Measurements from ENCODE around the gene FAM228B. TPM values are rescaled to one million over a fixed set of nuclear protein-coding genes. Genes with fewer than 3 reads are reported as not detected.

FAM228B gene
- 1.3 to 3.5 TPM (median 1.9 TPM) in 5 replicates for total RNA-seq (2022; extraction: Qiagen RNA extraction; ENCODE audit: low read depth)

GRCh38 chr2:24123195-24123921 lies at the start of gene FAM228B, which contains the start of gene PFN4:
FAM228B (plus strand) TSS chr2:24123469; CDS start chr2:24124362, 893 bp downstream.
PFN4 (minus strand) TSS chr2:24123334; CDS start chr2:24122535, 799 bp downstream.

GRCh38 chr2:24075915-24076848 lies 47.1 kb upstream of the FAM228B start, which contains the start of gene SF3B6:
SF3B6 (minus strand) TSS chr2:24076326; CDS start chr2:24076229, 97 bp downstream.

DNA sequence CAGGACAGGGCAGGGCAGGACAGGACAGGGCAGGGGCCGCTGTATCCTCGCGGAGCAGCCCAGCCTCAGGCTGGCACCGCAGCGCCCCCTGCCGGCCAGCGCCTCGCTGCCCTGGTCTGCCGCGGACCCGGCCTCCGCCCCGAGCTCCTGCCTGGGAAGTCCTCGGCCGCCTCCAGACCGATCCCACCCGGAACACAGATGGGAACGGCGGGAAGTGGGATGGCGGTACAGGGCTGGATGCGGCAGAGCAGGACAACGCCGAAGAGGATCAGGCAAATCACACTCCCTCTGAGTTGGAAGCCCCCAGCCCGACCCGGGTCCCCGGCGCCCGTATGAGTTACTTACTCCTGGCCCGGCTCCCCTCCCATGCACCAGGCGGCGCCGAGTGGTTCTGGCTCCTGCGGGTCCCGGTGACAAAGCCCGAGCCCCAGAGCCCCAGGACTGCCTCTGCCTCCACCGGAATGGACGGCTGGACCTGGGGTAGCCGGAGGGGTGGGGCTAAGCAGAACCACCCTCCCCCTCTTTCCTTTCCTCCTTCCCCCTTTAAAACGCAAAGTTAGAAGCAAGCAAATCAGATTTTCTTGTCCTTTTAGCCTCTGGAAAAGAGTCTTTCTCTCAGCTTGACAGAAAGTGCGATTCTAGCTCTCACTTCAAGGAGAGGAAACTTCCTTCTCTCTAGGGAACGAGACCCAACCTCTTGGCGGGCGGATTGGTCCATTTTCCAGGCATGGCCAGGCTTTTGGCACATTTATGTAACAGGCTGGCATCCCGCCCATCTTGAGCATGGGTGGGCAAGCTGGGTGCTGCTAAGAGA lies 38.7 kb upstream of the FAM228B start, which contains the start of gene TP53I3:
Gene TP53I3, minus strand, starts transcription at position 449 of the 814 bp plus-strand sequence. CDS start 508 bp downstream, outside the sequence.

GRCh38 chr2:24174851-24175277 lies 51.6 kb downstream of the FAM228B start, which contains the start of gene FAM228A:
FAM228A (plus strand) TSS chr2:24175053; CDS start chr2:24175481, 428 bp downstream.

Other genes with a start within 250 kb of the FAM228B start
- gene ATAD2B, start 196.3 kb upstream of the FAM228B start, total RNA-seq (2022; extraction: Qiagen RNA extraction; ENCODE audit: low read depth): 3.7 to 9.6 TPM (median 6.5 TPM) in 5 replicates
- 15.6 to 28.9 TPM (median 21.1 TPM) in 5 replicates for gene UBXN2A, start 183.0 kb upstream of the FAM228B start, total RNA-seq (2022; extraction: Qiagen RNA extraction; ENCODE audit: low read depth)
- gene MFSD2B, start 113.4 kb upstream of the FAM228B start, total RNA-seq (2022; extraction: Qiagen RNA extraction; ENCODE audit: low read depth): 0.15 to 0.63 TPM (median 0.41 TPM) in 5 replicates
- 10.7 to 16.3 TPM (median 13.0 TPM) in 5 replicates for gene WDCP, start 76.1 kb upstream of the FAM228B start, total RNA-seq (2022; extraction: Qiagen RNA extraction; ENCODE audit: low read depth)
- gene FKBP1B, start 73.7 kb upstream of the FAM228B start, total RNA-seq (2022; extraction: Qiagen RNA extraction; ENCODE audit: low read depth): 8.9 to 12.0 TPM (median 11.0 TPM) in 5 replicates
- gene SF3B6, start 47.1 kb upstream of the FAM228B start, total RNA-seq (2022; extraction: Qiagen RNA extraction; ENCODE audit: low read depth): 151 to 286 TPM (median 166 TPM) in 5 replicates
- 213 to 261 TPM (median 235 TPM) in 5 replicates for gene TP53I3, start 38.6 kb upstream of the FAM228B start, total RNA-seq (2022; extraction: Qiagen RNA extraction; ENCODE audit: low read depth)
- 1.0 to 1.3 TPM (median 1.1 TPM) in 5 replicates for gene PFN4, start 135 bp upstream of the FAM228B start, total RNA-seq (2022; extraction: Qiagen RNA extraction; ENCODE audit: low read depth)
- not detected in 5 replicates for gene FAM228A, start 51.6 kb downstream of the FAM228B start, total RNA-seq (2022; extraction: Qiagen RNA extraction; ENCODE audit: low read depth)
- gene ITSN2, start 237.1 kb downstream of the FAM228B start, total RNA-seq (2022; extraction: Qiagen RNA extraction; ENCODE audit: low read depth): 14.4 to 25.4 TPM (median 21.0 TPM) in 5 replicates

Data from A549 treated with ZK216348 at 1 μM for 4 hours (cell line).